AG20443 (cell line): ENCODE data around the gene FOXO6.

Experiments
- DNase-seq: peaks from one replicate; pipeline ENCODE4 v3.0.0; 2012; ENCODE audit warnings: low spot score, mixed read lengths

Gene FOXO6

DNA sequence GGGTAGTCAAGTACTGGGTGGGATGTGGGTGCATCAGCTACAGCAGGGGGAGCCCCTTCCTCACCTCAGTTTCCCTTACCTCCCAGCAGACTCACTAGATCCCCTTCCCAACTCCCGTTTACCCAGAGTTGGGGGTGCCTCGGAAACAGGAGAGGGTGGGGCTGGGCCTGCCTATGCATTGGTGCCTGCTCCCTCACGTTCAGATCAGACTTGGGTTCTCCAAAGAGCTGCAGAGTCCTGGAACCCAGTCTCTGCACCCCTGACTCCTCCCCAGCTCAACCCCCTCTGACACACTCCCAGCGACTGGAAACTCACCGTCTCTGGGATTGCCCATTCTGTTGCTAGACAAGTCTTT lies 6.0 kb downstream of the FOXO6 start:
- no peak for DNase-seq

- DNase-seq, result no peak
These were observed 7.1 kb downstream of the FOXO6 start for GRCh38 chr1:41368366-41368765.

GRCh38 chr1:41368801-41369200 lies 7.6 kb downstream of the FOXO6 start:
- no peak for DNase-seq

DNA sequence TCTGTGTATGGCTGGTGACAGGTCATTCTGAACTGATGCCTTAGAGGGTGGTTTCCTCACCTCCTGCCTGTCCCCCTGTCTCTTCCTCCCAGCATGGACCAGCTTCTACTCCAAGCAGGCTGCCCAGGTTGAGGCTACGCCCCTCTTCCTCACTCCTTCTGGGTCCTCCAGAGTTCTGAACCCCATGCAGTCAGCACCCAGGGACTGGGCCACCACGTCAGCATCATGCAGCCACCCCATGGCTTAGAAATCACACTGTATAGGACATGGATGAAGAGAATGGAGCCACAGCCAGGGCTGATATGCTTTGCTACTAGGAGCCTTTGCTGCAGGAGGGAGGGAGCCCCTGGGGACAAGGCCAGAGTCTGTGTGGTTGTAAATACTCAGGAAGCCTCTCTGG lies 8.3 kb downstream of the FOXO6 start:
- no peak for DNase-seq

DNA sequence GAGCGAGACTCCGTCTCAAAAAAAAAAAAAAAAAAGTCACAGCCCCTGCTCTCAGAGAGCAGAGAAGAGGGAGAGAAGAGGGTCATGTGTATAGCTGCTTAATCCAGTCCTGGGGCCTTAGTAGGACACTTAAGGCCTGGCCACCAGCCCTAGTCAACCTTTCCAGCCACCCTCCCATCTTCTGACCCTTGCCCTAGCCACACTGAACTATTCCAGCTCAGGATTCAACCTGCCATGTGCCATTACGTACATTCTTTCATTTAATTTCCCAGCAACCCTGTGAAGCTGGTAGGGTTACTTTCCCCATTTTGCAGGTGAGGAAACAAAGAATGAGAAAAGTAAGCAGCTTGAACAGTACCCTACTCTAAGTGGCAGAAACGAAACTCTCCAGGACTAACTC lies 9.0 kb downstream of the FOXO6 start:
- no peak for DNase-seq

DNA sequence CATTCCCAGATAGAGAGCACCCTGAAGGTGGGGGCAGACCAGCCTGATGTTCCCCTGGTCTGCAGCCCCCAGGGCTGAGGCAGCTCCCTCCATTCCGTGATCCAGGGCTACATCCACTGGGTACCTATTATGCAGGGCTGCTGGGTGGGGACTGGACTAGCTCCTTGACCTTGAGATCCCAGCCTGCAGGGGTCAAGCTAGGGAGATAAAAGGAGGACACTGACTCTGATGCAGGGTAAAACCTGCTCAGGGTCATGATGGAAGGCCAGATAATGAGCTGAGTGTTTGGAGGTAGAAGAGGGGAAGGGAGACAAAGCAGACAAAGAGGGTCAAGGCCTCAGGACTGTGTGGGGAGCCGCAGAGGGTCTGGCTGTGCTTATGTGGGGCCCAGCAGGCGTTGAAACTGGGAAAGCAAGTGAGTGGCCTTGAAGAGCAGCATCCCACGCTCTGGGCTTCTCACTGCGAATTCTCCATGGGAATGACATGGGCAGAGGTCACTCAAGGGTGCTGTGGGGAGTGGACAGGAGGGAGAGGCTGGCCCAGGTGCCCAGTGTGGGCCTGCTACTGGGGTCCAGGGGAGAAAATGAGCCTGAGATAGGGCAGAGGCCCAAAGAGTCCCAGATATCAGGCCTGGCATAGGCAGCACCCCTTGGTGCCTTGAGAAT lies 9.7 kb downstream of the FOXO6 start:
- DNase-seq, result no peak

DNA sequence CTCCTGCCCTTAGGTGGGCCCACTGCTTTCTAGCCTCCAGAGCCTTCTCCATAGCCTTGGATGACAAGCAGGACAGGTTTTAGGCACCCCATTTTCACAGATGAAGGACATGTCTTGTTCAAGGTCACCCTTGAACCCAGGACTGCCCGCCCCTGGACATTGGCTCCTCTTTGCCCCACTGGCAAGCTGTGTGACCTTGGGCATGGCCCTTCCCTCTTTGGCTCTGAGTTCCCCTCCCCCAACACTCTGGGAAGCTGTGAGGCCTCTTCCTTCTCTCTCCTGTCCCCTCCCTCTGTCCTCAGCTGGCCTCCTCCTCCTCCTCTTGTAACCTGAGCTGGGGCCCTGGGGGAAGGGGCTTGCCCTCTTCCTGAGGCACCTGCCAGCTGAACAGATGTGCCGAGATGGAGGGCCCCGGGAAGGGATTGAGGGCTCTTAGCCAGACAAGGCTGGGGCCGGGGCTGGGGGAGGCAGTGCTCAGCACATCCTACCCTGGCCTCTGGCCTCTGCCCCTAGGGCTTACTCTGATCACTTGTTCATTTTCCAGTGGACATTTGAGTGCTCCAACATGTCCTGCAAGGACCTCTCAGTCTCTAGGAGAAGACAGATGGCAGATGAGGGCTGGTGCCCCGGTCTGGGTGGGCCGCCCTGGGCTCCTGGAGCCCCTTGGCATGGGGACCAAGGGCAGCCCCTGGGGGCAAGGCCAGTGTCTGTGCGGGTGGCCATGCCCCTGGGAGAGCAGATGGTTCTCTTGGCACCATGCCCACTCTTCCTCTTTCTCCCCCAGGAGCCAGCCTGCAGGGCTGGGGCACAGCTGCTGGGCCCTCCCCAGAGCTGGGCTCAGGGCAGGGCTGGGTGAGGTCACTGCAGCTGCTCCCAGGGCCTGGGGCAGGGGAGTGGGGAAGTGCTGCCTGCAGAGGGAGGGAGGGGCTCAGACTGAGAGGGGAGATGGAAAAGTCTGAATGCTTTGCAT lies 10.7 kb downstream of the FOXO6 start:
- no peak for DNase-seq

- no peak for DNase-seq
These were observed 11.4 kb downstream of the FOXO6 start for GRCh38 chr1:41372600-41372993.

DNA sequence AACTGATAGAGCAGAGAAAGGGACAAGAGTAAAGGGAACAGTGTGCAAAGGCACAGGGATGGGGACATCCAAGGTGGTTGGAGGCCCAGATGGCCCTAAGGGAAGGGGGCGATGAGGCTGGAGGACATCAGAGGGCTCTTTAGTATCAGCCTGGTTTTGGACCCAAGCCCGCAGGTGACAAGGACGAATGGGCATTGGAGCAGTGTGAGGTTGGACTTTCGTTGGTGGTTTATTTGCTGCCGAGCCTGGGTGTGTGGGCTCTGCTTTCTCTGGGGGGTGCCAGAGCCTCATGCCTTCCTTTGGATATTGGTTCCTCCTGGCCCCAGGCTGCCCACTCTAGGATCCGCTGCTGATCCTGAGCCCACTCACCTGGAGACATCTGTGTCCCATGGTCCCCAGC lies 12.1 kb downstream of the FOXO6 start:
- no peak for DNase-seq

DNA sequence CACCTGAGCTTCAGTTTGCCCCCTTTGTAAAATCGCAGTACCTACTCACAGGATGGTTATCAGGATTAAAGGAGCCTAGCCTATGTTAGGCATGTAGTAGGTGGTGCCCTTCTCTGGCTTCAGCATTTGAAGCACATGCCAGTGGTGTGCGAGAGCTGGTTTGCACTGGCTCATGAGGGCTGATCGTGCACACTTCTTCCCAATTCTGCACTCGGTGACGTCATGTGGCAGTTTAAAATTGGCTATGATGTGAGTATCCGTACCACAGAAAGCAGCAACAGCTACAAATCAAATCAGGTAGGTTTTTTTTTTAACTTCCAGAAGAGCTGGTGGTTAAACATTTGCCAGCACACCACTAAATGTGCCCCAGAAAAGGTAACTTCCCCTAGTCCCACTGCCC lies 13.5 kb downstream of the FOXO6 start:
- DNase-seq, result no peak

DNA sequence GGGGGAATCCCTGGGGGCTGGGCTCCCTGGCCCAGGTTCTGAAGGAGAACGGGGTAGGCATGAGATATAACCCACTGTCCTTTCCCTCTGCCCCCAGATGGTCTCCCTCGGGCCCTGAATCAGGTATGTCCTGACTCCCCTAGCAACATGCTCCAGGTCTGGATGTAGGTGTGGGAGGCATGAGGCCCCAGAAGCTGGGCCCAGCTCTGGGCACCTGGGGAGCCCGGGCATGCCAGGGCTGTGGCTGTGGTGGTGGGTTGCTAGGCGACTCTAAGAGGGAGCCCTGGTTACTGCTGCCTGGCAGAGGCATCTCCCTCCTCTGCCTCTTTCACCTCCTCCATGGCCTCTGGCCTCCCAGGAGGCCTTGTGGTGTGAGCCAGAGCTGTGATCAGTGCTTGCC lies 16.2 kb downstream of the FOXO6 start:
- no peak for DNase-seq

- DNase-seq, result no peak
These were observed 17.0 kb downstream of the FOXO6 start for GRCh38 chr1:41378222-41378621.

GRCh38 chr1:41378999-41379737 lies 17.9 kb downstream of the FOXO6 start:
- no peak for DNase-seq

GRCh38 chr1:41379738-41380130 lies 18.5 kb downstream of the FOXO6 start:
- DNase-seq, result no peak

GRCh38 chr1:41380195-41380594 lies 19.0 kb downstream of the FOXO6 start:
- DNase-seq, result no peak

GRCh38 chr1:41380979-41381691 lies 19.9 kb downstream of the FOXO6 start:
- peak; percentile 41 for DNase-seq

DNA sequence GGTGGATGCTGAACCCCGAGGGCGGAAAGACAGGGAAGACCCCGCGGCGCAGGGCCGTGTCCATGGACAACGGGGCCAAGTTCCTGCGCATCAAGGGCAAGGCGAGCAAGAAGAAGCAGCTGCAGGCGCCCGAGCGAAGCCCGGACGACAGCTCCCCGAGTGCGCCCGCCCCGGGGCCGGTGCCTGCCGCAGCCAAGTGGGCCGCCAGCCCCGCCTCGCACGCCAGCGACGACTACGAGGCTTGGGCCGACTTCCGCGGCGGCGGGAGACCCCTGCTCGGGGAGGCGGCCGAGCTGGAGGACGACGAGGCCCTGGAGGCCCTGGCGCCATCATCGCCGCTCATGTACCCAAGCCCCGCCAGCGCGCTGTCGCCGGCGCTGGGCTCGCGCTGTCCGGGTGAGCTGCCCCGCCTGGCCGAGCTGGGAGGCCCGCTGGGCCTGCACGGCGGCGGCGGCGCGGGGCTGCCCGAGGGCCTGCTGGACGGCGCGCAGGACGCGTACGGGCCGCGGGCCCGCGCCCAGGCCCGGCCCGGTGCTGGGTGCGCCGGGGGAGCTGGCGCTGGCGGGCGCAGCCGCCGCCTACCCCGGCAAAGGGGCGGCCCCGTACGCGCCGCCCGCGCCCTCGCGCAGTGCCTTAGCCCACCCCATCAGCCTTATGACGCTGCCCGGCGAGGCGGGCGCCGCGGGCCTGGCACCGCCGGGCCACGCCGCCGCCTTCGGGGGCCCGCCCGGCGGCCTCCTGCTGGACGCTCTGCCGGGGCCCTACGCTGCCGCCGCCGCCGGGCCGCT lies 20.7 kb downstream of the FOXO6 start:
- DNase-seq, result peak; percentile 81

GRCh38 chr1:41382480-41383090 lies 21.4 kb downstream of the FOXO6 start:
- DNase-seq, result peak; percentile 69

DNA sequence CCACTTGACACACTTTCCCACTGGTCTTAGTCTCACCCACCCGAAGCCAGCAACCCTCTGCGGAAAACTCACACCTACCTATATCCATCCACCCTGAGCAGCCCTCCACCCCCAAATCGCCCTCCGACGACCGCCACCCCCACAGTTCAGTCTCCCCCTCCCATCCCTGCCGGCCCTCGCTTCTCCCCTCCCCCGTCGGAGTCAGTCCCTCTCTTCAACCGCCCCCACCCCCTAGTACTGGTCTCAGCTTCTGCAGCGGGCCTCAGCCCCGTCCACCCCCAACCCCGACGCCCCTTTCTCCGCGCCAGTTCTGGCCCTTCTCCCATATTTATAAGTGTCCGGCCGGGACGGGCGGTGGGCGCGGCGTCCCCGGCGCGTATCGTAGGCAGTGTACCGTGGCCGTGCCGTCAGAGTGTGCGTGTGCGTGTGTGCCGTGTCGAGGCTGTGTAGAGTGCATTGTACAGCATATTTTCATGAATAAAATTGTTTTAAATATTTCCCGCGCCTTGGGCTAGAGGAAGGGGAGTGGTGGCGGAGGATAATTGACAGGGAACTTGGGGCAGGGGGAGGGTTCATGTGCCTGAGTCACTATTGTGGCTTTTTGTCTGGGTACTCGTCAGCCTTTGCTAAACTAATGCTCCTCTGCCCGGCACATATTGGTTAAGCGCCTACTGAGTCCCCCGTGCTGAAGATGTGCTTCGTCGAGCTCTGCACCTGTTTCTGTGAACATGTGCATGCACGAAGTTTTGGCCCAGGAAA lies 22.0 kb downstream of the FOXO6 start:
- DNase-seq, result peak; percentile 55

GRCh38 chr1:41384579-41384978 lies 23.3 kb downstream of the FOXO6 start:
- no peak for DNase-seq
